WTC11 (cell line): ENCODE data around the gene TAPBP. TPM values are rescaled to one million over a fixed set of nuclear protein-coding genes. Genes with fewer than 3 reads are reported as not detected.
A peak's percentile ranks its signal among the peaks of the same experiment; 100 is the strongest.

Experiments
- ATAC-seq: fragments of 200-7000 bp; cut with Tn5 transposase; 2 replicates; pipeline ENCODE4 v1.10.0; 2021; ENCODE audit warnings: mild to moderate bottlenecking, moderate library complexity
- CTCF ChIA-PET: fragments of 300-600 bp; sonication (Branson Sonifier 250); formaldehyde crosslinking; loops from one replicate; lab custom pipeline; 2021; ENCODE audit warnings: antibody characterized with exemption; lab: Charles Lee
- POLR2A ChIA-PET: fragments of 350-600 bp; sonication (Branson Sonifier 250); formaldehyde crosslinking; loops from one replicate; lab custom pipeline; 2021; ENCODE audit warnings: antibody characterized with exemption; lab: Charles Lee
- DNase-seq: peaks from one replicate; pipeline ENCODE4 v3.0.0; 2021; ENCODE audit warnings: low spot score
- H3K27ac Mint-ChIP-seq: 2 replicates; pipeline ENCODE4 v1.8.0; 2021; ENCODE audit warnings: mixed read lengths
- H3K27me3 Mint-ChIP-seq: 2 replicates; pipeline ENCODE4 v1.8.0; 2021; ENCODE audit warnings: low read depth, mild to moderate bottlenecking, moderate library complexity, mixed read lengths
- H3K36me3 Mint-ChIP-seq: 2 replicates; pipeline ENCODE4 v1.8.0; 2021; ENCODE audit warnings: mixed read lengths
- H3K4me1 Mint-ChIP-seq: 2 replicates; pipeline ENCODE4 v1.8.0; 2022; ENCODE audit warnings: mixed read lengths
- H3K4me3 Mint-ChIP-seq: 2 replicates; pipeline ENCODE4 v1.8.0; 2021; ENCODE audit warnings: mild to moderate bottlenecking, moderate library complexity, mixed read lengths
- H3K9me3 Mint-ChIP-seq: 2 replicates; pipeline ENCODE4 v1.8.0; 2021; ENCODE audit warnings: mixed read lengths
- CBFB ChIP-seq: sonication (generic); formaldehyde crosslinking; IDR thresholded peaks from 2 replicates; pipeline ENCODE4 v1.8.1; 2022; ENCODE audit warnings: mild to moderate bottlenecking, low read depth, missing genetic modification reagents
- CREB1 ChIP-seq: sonication (generic); formaldehyde crosslinking; IDR thresholded peaks from 2 replicates; pipeline ENCODE4 v1.8.0; 2023; ENCODE audit warnings: mild to moderate bottlenecking, missing genetic modification reagents
- ELF4 ChIP-seq: sonication (generic); formaldehyde crosslinking; IDR thresholded peaks from 2 replicates; pipeline ENCODE4 v1.8.1; 2022; ENCODE audit warnings: low read depth, mild to moderate bottlenecking, moderate library complexity, missing genetic modification reagents
- FOXJ3 ChIP-seq: sonication (generic); formaldehyde crosslinking; IDR thresholded peaks from 2 replicates; pipeline ENCODE4 v1.9.0; 2021; ENCODE audit warnings: missing genetic modification reagents, mild to moderate bottlenecking, borderline replicate concordance
- MXD4 ChIP-seq: fragments of 250-450 bp; sonication (Bioruptor Pico); IDR thresholded peaks from 2 replicates; pipeline ENCODE4 v1.8.0; 2021; ENCODE audit warnings: mild to moderate bottlenecking, moderate library complexity, borderline replicate concordance
- NFYB ChIP-seq: sonication (generic); formaldehyde crosslinking; conservative IDR thresholded peaks from 2 replicates; pipeline ENCODE4 v1.8.0; 2022; ENCODE audit warnings: low read depth, missing genetic modification reagents
- NR2C2 ChIP-seq: sonication (generic); formaldehyde crosslinking; IDR thresholded peaks from 2 replicates; pipeline ENCODE4 v1.8.0; 2022; ENCODE audit warnings: mild to moderate bottlenecking, missing genetic modification reagents
- NR3C1 ChIP-seq: sonication (generic); formaldehyde crosslinking; conservative IDR thresholded peaks from 2 replicates; pipeline ENCODE4 v1.8.1; 2023; ENCODE audit warnings: low read depth, mild to moderate bottlenecking, missing genetic modification reagents
- RELA ChIP-seq: sonication (generic); formaldehyde crosslinking; IDR thresholded peaks from 2 replicates; pipeline ENCODE4 v1.8.1; 2022; ENCODE audit warnings: missing genetic modification reagents, mild to moderate bottlenecking, borderline replicate concordance
- SMAD4 ChIP-seq: sonication (generic); formaldehyde crosslinking; IDR thresholded peaks from 2 replicates; pipeline ENCODE4 v1.8.0; 2022; ENCODE audit warnings: mild to moderate bottlenecking, missing genetic modification reagents
- SOX15 ChIP-seq: fragments of 250-450 bp; sonication (Bioruptor Pico); IDR thresholded peaks from 2 replicates; pipeline ENCODE4 v1.9.0; 2021; ENCODE audit warnings: mild to moderate bottlenecking
- SP1 ChIP-seq: sonication (generic); formaldehyde crosslinking; conservative IDR thresholded peaks from 2 replicates; pipeline ENCODE4 v1.8.1; 2022; ENCODE audit warnings: missing genetic modification reagents
- TCF7 ChIP-seq: sonication (generic); formaldehyde crosslinking; IDR thresholded peaks from 2 replicates; pipeline ENCODE4 v1.8.0; 2022; ENCODE audit warnings: mild to moderate bottlenecking, low read depth, missing genetic modification reagents, moderate library complexity
- ZBTB21 ChIP-seq: sonication (generic); formaldehyde crosslinking; IDR thresholded peaks from 2 replicates; pipeline ENCODE4 v1.8.1; 2023; ENCODE audit warnings: mild to moderate bottlenecking, missing genetic modification reagents, borderline replicate concordance
- total RNA-seq: library from RNA; stranded (reverse); gene quantifications from 3 replicates; pipeline ENCODE4 v1.2.3, GENCODE V29; 2021
- TF ChIP-seq, protein P1 (sequence below): sonication (generic); formaldehyde crosslinking; IDR thresholded peaks from 2 replicates; pipeline ENCODE4 v1.8.1; 2023; ENCODE audit warnings: mild to moderate bottlenecking, missing genetic modification reagents, moderate library complexity
- TF ChIP-seq, protein P2 (sequence below): sonication (generic); formaldehyde crosslinking; conservative IDR thresholded peaks from 2 replicates; pipeline ENCODE4 v1.8.1; 2023; ENCODE audit warnings: mild to moderate bottlenecking, low read depth, missing genetic modification reagents, moderate library complexity
- TF ChIP-seq, protein P3 (sequence below): fragments of 250-450 bp; sonication (Bioruptor Pico); conservative IDR thresholded peaks from 2 replicates; pipeline ENCODE4 v1.9.0; 2021; ENCODE audit warnings: mild to moderate bottlenecking
- TF ChIP-seq, protein P4 (sequence below): sonication (generic); formaldehyde crosslinking; IDR thresholded peaks from 2 replicates; pipeline ENCODE4 v1.8.0; 2023; ENCODE audit warnings: missing genetic modification reagents, mild to moderate bottlenecking, borderline replicate concordance
- TF ChIP-seq, protein P5 (sequence below): sonication (generic); formaldehyde crosslinking; IDR thresholded peaks from 2 replicates; pipeline ENCODE4 v1.8.0; 2022; ENCODE audit warnings: mild to moderate bottlenecking, missing genetic modification reagents
- TF ChIP-seq, protein P6 (sequence below): fragments of 250-450 bp; sonication (Bioruptor Pico); IDR thresholded peaks from 2 replicates; pipeline ENCODE4 v1.9.0; 2021; ENCODE audit warnings: moderate library complexity, mild to moderate bottlenecking, inconsistent platforms, borderline replicate concordance

TAPBP gene
- total RNA-seq, 1 experiment from 2014 or later: 43.5 TPM

DNA sequence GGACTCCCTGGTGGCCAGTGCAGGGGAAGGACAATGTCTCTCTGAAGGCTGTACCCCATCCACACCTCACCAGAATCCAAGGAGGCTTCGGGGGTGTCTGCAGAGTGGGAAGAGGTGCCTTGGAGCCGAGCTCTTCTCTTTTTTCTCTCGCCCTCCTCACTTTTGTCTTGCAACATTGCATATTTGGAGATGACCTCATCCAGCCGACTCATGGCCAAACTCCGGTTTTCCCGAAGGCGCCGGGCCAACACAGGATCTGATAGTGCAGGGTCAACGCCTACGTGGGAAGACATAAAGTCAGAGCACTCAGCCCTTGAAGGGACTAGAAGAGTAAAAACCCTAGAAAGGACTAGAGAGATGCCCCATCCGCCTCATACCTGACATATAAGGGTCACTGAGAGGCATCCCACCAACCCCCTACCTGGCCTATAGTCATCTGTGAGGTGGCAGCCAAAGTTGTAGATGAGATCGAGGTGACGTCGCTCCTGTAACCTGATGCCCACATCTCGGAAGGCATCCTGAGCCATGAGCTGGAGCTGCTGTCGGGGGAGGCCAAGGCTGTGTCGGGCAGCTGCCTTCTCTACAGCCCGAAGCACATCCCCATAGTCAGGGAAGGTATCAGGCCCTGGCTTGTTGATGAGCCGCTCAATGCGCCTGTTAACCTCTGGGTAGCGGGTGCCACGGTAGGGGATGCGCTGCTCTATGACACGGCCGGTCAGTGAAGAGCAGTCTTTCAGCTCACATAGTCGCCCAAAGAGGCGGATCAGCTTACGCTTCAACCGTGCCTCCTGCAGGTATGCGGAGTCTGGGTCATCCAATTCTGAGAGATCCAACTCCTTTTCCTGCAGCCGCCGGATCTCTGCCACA is 6.7 kb upstream of the TAPBP start (continued):
- TF ChIP-seq, protein P1, sequence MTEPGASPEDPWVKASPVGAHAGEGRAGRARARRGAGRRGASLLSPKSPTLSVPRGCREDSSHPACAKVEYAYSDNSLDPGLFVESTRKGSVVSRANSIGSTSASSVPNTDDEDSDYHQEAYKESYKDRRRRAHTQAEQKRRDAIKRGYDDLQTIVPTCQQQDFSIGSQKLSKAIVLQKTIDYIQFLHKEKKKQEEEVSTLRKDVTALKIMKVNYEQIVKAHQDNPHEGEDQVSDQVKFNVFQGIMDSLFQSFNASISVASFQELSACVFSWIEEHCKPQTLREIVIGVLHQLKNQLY (CRISPR knock-in tag): no peak
- TF ChIP-seq ELF4 (CRISPR knock-in tag) (no peak), CREB1 (CRISPR knock-in tag) (no peak), FOXJ3 (CRISPR knock-in tag) (no peak), SMAD4 (no peak), SP1 (no peak), SOX15 (CRISPR knock-in tag) (no peak)
- TF ChIP-seq, protein P2, sequence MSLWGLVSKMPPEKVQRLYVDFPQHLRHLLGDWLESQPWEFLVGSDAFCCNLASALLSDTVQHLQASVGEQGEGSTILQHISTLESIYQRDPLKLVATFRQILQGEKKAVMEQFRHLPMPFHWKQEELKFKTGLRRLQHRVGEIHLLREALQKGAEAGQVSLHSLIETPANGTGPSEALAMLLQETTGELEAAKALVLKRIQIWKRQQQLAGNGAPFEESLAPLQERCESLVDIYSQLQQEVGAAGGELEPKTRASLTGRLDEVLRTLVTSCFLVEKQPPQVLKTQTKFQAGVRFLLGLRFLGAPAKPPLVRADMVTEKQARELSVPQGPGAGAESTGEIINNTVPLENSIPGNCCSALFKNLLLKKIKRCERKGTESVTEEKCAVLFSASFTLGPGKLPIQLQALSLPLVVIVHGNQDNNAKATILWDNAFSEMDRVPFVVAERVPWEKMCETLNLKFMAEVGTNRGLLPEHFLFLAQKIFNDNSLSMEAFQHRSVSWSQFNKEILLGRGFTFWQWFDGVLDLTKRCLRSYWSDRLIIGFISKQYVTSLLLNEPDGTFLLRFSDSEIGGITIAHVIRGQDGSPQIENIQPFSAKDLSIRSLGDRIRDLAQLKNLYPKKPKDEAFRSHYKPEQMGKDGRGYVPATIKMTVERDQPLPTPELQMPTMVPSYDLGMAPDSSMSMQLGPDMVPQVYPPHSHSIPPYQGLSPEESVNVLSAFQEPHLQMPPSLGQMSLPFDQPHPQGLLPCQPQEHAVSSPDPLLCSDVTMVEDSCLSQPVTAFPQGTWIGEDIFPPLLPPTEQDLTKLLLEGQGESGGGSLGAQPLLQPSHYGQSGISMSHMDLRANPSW (CRISPR knock-in tag): no peak

DNA sequence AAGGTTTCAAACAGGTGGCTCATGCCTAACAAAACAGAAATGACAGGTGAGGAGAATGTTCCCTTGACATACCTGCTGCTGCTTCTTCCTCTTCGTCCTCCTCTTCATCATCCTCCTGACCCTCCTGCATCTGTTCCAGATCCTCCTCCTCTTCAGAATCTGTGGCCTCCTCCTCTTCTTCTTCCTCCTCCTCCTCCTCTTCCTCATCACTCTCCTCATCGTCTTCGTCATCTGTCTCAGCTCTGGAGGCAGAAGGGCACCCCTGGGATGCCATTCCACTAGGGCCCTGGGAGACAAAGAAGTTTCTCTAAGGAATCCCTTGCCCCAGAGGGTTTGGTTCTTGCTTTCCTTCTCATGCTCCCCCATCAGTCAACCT is 6.0 kb upstream of the TAPBP start:
- ATAC-seq: no peak
- H3K4me3 Mint-ChIP-seq: no peak overlapping the region
- peaks cover 72% of the 10 kb centered on the region for H3K4me1 Mint-ChIP-seq
- peak overlapping the region; percentile 87 for H3K27ac Mint-ChIP-seq
- no peak for DNase-seq
- ChIA-PET POLR2A (no interaction called here), CTCF (no interaction called here)
- H3K9me3 Mint-ChIP-seq: no peaks in the 10 kb centered on the region
- peaks cover 21% of the 10 kb centered on the region for H3K36me3 Mint-ChIP-seq
- no peaks in the 10 kb centered on the region; the same call in 1 of the 2 replicates for H3K27me3 Mint-ChIP-seq
- TF ChIP-seq NR3C1 (CRISPR knock-in tag): no peak
- TF ChIP-seq ZBTB21 (CRISPR knock-in tag): no peak
- TF ChIP-seq, protein P3, sequence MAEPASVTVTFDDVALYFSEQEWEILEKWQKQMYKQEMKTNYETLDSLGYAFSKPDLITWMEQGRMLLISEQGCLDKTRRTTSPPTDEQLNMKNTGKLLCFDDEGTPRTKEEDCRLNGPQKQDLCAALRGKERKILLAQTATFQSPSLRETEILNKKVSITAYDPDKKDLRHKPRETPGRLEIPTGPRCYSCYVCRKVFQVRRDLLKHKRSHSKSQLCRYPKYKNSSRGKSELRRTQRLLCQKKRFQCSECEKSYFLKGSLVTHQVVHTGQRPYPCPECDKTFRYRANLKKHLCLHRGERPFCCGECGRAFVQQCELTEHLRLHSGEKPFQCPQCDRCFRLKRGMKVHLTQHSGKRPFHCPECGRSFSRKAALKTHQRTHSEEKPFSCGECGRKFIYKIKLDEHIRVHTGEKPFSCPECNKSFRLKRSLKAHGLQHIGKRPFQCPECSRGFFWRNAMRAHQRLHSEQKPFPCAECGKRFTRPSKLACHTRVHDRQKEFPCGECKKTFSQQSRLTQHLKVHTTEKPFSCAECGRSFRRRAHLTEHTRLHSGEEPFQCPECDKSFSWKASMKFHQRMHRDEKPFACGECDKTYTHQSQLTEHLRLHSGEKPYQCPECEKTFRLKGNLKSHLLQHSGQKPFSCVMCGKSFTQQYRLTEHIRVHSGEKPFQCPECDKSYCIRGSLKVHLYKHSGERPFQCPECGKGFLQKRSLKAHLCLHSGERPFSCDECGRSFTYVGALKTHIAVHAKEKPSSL (CRISPR knock-in tag): no peak
- TF ChIP-seq NR2C2 (CRISPR knock-in tag): no peak
- no peak for TF ChIP-seq MXD4 (CRISPR knock-in tag)

DNA sequence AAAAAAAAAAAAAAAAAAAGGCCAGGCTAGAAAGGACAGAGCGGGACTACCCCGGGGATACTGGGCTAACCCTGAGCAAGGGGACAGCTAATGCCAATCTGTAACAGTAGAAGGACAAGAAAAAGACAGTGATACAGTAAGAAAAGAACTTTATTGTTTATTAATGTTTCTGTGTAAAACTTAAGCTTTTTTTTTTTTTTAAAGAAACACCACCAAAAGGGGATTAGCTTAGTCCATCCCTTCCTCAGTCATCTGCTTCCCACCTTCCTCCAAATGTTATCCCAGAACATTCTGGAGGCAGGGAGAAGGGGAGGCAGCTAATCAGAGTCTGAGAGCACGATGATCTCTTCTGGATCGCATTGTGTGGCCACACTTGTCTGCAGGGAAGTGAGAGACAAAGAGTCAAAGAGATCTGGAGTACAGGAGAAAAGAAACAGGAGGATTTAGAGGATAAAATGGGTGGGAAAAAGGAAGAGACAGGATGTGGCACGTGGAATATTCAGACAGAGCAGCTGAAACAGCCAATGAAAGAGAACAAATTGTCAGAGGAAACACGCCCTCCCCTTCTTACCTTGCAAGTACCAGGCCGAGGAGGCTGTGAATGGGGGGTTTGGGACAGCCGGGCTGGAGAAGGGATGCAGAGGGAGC is 4.7 kb upstream of the TAPBP start:
- Mint-ChIP-seq H3K4me1 (peaks cover 67% of the 10 kb centered on the region), H3K4me3 (peak overlapping the region; percentile 97), H3K27ac (peak overlapping the region; percentile 85), H3K36me3 (peaks cover 21% of the 10 kb centered on the region), H3K9me3 (no peaks in the 10 kb centered on the region), H3K27me3 (no peaks in the 10 kb centered on the region; the same call in 1 of the 2 replicates)
- CTCF ChIA-PET: interaction anchor here (0.6 to 2.5 kb wide), 19 partner anchors 19 to 480 kb away, joined by 3 to 16 read pairs (median 5); partner anchors contain the start of genes B3GALT4, CUTA, PFDN6 and RPS18
- DNase-seq (no peak), ATAC-seq (no peak)
- POLR2A ChIA-PET: interaction anchor here (0.6 to 1.9 kb wide), 9 partner anchors 19 to 813 kb away, joined by 3 to 8 read pairs (median 3); partner anchors contain the start of genes B3GALT4, RGL2 and UQCC2
- TF ChIP-seq, protein P4, sequence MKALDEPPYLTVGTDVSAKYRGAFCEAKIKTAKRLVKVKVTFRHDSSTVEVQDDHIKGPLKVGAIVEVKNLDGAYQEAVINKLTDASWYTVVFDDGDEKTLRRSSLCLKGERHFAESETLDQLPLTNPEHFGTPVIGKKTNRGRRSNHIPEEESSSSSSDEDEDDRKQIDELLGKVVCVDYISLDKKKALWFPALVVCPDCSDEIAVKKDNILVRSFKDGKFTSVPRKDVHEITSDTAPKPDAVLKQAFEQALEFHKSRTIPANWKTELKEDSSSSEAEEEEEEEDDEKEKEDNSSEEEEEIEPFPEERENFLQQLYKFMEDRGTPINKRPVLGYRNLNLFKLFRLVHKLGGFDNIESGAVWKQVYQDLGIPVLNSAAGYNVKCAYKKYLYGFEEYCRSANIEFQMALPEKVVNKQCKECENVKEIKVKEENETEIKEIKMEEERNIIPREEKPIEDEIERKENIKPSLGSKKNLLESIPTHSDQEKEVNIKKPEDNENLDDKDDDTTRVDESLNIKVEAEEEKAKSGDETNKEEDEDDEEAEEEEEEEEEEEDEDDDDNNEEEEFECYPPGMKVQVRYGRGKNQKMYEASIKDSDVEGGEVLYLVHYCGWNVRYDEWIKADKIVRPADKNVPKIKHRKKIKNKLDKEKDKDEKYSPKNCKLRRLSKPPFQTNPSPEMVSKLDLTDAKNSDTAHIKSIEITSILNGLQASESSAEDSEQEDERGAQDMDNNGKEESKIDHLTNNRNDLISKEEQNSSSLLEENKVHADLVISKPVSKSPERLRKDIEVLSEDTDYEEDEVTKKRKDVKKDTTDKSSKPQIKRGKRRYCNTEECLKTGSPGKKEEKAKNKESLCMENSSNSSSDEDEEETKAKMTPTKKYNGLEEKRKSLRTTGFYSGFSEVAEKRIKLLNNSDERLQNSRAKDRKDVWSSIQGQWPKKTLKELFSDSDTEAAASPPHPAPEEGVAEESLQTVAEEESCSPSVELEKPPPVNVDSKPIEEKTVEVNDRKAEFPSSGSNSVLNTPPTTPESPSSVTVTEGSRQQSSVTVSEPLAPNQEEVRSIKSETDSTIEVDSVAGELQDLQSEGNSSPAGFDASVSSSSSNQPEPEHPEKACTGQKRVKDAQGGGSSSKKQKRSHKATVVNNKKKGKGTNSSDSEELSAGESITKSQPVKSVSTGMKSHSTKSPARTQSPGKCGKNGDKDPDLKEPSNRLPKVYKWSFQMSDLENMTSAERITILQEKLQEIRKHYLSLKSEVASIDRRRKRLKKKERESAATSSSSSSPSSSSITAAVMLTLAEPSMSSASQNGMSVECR (CRISPR knock-in tag): no peak
- TF ChIP-seq CREB1 (CRISPR knock-in tag): no peak
- TF ChIP-seq NFYB: no peak
- TF ChIP-seq RELA (CRISPR knock-in tag): no peak
- TF ChIP-seq ELF4 (CRISPR knock-in tag): no peak
- no peak for TF ChIP-seq TCF7
- TF ChIP-seq SMAD4: no peak
- TF ChIP-seq, protein P5, sequence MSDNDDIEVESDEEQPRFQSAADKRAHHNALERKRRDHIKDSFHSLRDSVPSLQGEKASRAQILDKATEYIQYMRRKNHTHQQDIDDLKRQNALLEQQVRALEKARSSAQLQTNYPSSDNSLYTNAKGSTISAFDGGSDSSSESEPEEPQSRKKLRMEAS (CRISPR knock-in tag): no peak
- TF ChIP-seq CBFB (CRISPR knock-in tag): no peak
- TF ChIP-seq, protein P6, sequence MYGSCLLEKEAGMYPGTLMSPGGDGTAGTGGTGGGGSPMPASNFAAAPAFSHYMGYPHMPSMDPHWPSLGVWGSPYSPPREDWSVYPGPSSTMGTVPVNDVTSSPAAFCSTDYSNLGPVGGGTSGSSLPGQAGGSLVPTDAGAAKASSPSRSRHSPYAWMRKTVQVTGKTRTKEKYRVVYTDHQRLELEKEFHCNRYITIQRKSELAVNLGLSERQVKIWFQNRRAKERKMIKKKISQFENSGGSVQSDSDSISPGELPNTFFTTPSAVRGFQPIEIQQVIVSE (CRISPR knock-in tag): no peak
